B cell (primary cell): Measurements from ENCODE around the gene ROBO2. TPM values are rescaled to one million over a fixed set of nuclear protein-coding genes. Genes with fewer than 3 reads are reported as not detected.

ENCODE experiments used
- ATAC-seq: fragments of 200-7000 bp; cut with Tn5 transposase; one replicate; pipeline ENCODE4 v1.10.0; 2021; ENCODE audit warnings: low read depth, mild to moderate bottlenecking, moderate number of reproducible peaks, moderate library complexity
- CTCF ChIA-PET: fragments of 350-600 bp; sonication (Branson Sonifier 250); formaldehyde crosslinking; loops from one replicate; lab custom pipeline; 2021; ENCODE audit warnings: antibody characterized with exemption, inconsistent platforms; lab: Charles Lee
- POLR2A ChIA-PET: fragments of 350-600 bp; sonication (Branson Sonifier 250); formaldehyde crosslinking; loops from one replicate; lab custom pipeline; 2021; ENCODE audit warnings: antibody characterized with exemption; lab: Charles Lee
- DNase-seq: peaks from one replicate; pipeline ENCODE4 v3.0.0; 2013
- H2AFZ ChIP-seq: 2 replicates; pipeline ENCODE4 v1.6.1; 2012; ENCODE audit warnings: mild to moderate bottlenecking, low read depth, low read length; ENCODE audit not compliant: insufficient read depth, poor library complexity, severe bottlenecking
- H3K27ac ChIP-seq, 2 donors: 1 replicate in 1 of 2; 2 replicates in 1 of 2; pipeline ENCODE4 v1.5.1; 2012 to 2013; ENCODE audit warnings: low read length in 2 of 2, mild to moderate bottlenecking in 2 of 2, moderate library complexity in 1 of 2
- H3K27me3 ChIP-seq, 4 experiments: fragments of 200-600 bp in 1 of 4; sonication (generic) in 1 of 4; replicated peaks in 1 of 4; 1 replicate in 2 of 4; 2 replicates in 2 of 4; pipeline versions ENCODE4 v1.6.1 to v1.7.0; 2013 to 2016; ENCODE audit warnings: low read length in 3 of 4, mild to moderate bottlenecking in 2 of 4, mixed read lengths in 1 of 4, moderate library complexity in 1 of 4; ENCODE audit not compliant: insufficient read depth in 4 of 4, control insufficient read depth in 3 of 4; ENCODE audit errors: control extremely low read depth in 1 of 4
- H3K36me3 ChIP-seq, 2 experiments: replicated peaks in 1 of 2; 1 replicate in 1 of 2; 2 replicates in 1 of 2; pipeline versions ENCODE4 v1.6.1 to v1.7.1; 2013; ENCODE audit warnings: low read length in 1 of 2; ENCODE audit not compliant: insufficient read depth in 2 of 2, control insufficient read depth in 1 of 2; ENCODE audit errors: control extremely low read depth in 1 of 2, extremely low read depth in 1 of 2
- H3K4me1 ChIP-seq, 2 donors: fragments of 200-600 bp in 1 of 2; sonication (generic) in 1 of 2; 1 replicate in 1 of 2; 2 replicates in 1 of 2; pipeline versions ENCODE4 v1.5.1 to v1.6.1; 2013 to 2017; ENCODE audit warnings: low read length in 2 of 2; ENCODE audit not compliant: control insufficient read depth in 2 of 2, insufficient read depth in 2 of 2
- H3K4me2 ChIP-seq: replicated peaks from 2 replicates; pipeline ENCODE3; 2012; ENCODE audit warnings: mild to moderate bottlenecking, low read depth, low read length; ENCODE audit not compliant: poor library complexity, severe bottlenecking
- H3K4me3 ChIP-seq, 5 experiments: fragments of 200-600 bp in 1 of 5; sonication (generic) in 1 of 5; 1 replicate in 3 of 5; 2 replicates in 2 of 5; pipeline versions ENCODE4 v1.5.1 to v1.7.0; 2011 to 2016; ENCODE audit warnings: low read length in 4 of 5, mild to moderate bottlenecking in 4 of 5, low read depth in 2 of 5, control low read depth in 1 of 5, moderate library complexity in 1 of 5; ENCODE audit not compliant: insufficient read depth in 1 of 5; ENCODE audit errors: control extremely low read depth in 1 of 5, extremely low read depth in 1 of 5
- H3K79me2 ChIP-seq: fragments of 200-600 bp; sonication (generic); one replicate; pipeline ENCODE4 v1.6.0; 2016; ENCODE audit warnings: low read length; ENCODE audit not compliant: control insufficient read depth, insufficient read depth
- H3K9ac ChIP-seq: fragments of 200-600 bp; sonication (generic); 2 replicates; pipeline ENCODE4 v1.6.1; 2017; ENCODE audit warnings: mild to moderate bottlenecking, low read length, moderate library complexity
- H3K9me3 ChIP-seq, 3 donors: one replicate each; pipeline versions ENCODE4 v1.6.1 to v1.7.1; 2013; ENCODE audit warnings: low read length in 2 of 3; ENCODE audit not compliant: control insufficient read depth in 2 of 3, insufficient read depth in 1 of 3; ENCODE audit errors: control extremely low read depth in 1 of 3
- H4K20me1 ChIP-seq: 2 replicates; pipeline ENCODE4 v1.6.0; 2012; ENCODE audit warnings: mild to moderate bottlenecking, low read length; ENCODE audit not compliant: insufficient read depth, control insufficient read depth, poor library complexity, severe bottlenecking
- H3K27ac Mint-ChIP-seq: one replicate; pipeline ENCODE4 v1.8.0; 2021; ENCODE audit warnings: mixed read lengths
- H3K27me3 Mint-ChIP-seq: one replicate; pipeline ENCODE4 v1.8.0; 2021; ENCODE audit warnings: mixed read lengths
- H3K4me1 Mint-ChIP-seq: one replicate; pipeline ENCODE4 v1.8.0; 2021; ENCODE audit warnings: mixed read lengths
- H3K4me3 Mint-ChIP-seq: one replicate; pipeline ENCODE4 v1.8.0; 2021; ENCODE audit warnings: mixed read lengths
- H3K9me3 Mint-ChIP-seq: one replicate; pipeline ENCODE4 v1.8.0; 2022; ENCODE audit warnings: mixed read lengths; ENCODE audit not compliant: insufficient read depth
- EZH2 ChIP-seq: IDR thresholded peaks from 2 replicates; pipeline ENCODE4 v1.6.1; 2012; ENCODE audit warnings: borderline replicate concordance, low read depth, mild to moderate bottlenecking, moderate library complexity, low read length; ENCODE audit not compliant: insufficient read depth, poor library complexity, severe bottlenecking
- WGBS: methylation state at CpG from one replicate; pipeline ENCODE4 v1.1.5; 2013; ENCODE audit warnings: missing lambda C conversion rate; ENCODE audit not compliant: insufficient coverage; 5-methylcytosine and 5-hydroxymethylcytosine counted together
- intact Hi-C: fragments of 100-400 bp; cut with micrococcal nuclease; formaldehyde crosslinking; loops from one replicate; pipeline ENCODE4 v1.10.0; 2022
- polyA plus RNA-seq: library from polyadenylated mRNA; depleted of rRNA; stranded (reverse); fragments of >200 nt; gene quantifications from 2 replicates; pipeline ENCODE4 v1.2.3, GENCODE V29; 2012
- total RNA-seq, 2 donors: library from RNA; stranded (reverse); fragments of 120-200 nt in 1 of 2; gene quantifications; 1 replicate in 1 of 2; 2 replicates in 1 of 2; pipeline versions ENCODE4 v1.2.3 to v1.2.4, GENCODE V29; 2013 to 2022
- TF ChIP-seq, protein P1 (sequence below): fragments of 200-600 bp; IDR thresholded peaks from one replicate; pipeline ENCODE4 v1.8.0; 2022; ENCODE audit warnings: antibody characterized with exemption, mild to moderate bottlenecking

ROBO2 gene
- total and polyA plus RNA-seq, 2 donors (not counting 1 experiment from before 2014, with no cell fraction given): not detected

DNA sequence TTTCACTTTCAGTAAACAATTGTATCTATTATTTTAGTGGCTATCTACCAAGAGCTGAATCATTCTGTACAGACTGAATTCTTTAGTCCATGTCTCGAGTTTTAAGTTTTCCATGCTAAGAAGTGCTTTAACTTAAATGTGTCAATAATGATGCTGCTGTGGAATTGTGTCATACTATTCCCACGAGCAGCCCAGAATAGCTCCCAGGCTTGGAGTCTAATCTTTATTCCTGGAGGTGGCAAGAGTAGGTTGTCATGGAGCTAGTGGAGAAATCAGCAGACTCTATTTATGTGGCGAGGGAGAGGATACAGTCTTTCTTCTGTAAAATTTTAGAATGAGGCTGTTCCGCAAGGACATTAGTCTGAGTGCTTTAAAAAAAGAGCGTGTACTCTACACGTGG, 207.2 kb downstream of the ROBO2 start:
- Mint-ChIP-seq H3K9me3 (no peaks in the 10 kb centered on the region), H3K27ac (no peak overlapping the region), H3K4me1 (no peaks in the 10 kb centered on the region), H3K4me3 (no peak overlapping the region), H3K27me3 (no peaks in the 10 kb centered on the region)
- no peaks in the 10 kb centered on the region for H3K4me1 ChIP-seq
- DNase-seq (no peak), ATAC-seq (no peak)
- 87% methylated on average over 3 of the region's 6 CpGs for WGBS
- no peak overlapping the region for H3K27ac ChIP-seq
- no peak overlapping the region for H3K9ac ChIP-seq
- intact Hi-C loops: no loop called here
- TF ChIP-seq EZH2: no peak
- TF ChIP-seq, protein P1, sequence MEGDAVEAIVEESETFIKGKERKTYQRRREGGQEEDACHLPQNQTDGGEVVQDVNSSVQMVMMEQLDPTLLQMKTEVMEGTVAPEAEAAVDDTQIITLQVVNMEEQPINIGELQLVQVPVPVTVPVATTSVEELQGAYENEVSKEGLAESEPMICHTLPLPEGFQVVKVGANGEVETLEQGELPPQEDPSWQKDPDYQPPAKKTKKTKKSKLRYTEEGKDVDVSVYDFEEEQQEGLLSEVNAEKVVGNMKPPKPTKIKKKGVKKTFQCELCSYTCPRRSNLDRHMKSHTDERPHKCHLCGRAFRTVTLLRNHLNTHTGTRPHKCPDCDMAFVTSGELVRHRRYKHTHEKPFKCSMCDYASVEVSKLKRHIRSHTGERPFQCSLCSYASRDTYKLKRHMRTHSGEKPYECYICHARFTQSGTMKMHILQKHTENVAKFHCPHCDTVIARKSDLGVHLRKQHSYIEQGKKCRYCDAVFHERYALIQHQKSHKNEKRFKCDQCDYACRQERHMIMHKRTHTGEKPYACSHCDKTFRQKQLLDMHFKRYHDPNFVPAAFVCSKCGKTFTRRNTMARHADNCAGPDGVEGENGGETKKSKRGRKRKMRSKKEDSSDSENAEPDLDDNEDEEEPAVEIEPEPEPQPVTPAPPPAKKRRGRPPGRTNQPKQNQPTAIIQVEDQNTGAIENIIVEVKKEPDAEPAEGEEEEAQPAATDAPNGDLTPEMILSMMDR: no peak
- no peak overlapping the region for H3K4me3 ChIP-seq
- no peak overlapping the region for H3K4me2 ChIP-seq
- H3K9me3 ChIP-seq: peaks cover 0 to 12% (median 0%) of the 10 kb centered on the region in 3 donors
- no peaks in the 10 kb centered on the region for H3K36me3 ChIP-seq
- ChIA-PET POLR2A (no interaction called here), CTCF (no interaction called here)
- H3K79me2 ChIP-seq: no peaks in the 10 kb centered on the region
- H2AFZ ChIP-seq: no peak overlapping the region
- H3K27me3 ChIP-seq: no peaks in the 10 kb centered on the region
- no peaks in the 10 kb centered on the region for H4K20me1 ChIP-seq

GRCh38 chr3:77247817-77248216, 207.9 kb downstream of the ROBO2 start:
- POLR2A ChIA-PET: no interaction called here
- Histone ChIP-seq H3K4me2 (no peak overlapping the region), H3K9ac (no peak overlapping the region), H3K27ac (no peak overlapping the region), H3K4me1 (no peaks in the 10 kb centered on the region), H3K79me2 (no peaks in the 10 kb centered on the region), H2AFZ (no peak overlapping the region), H4K20me1 (no peaks in the 10 kb centered on the region), H3K27me3 (no peaks in the 10 kb centered on the region), H3K9me3 (peaks cover 0 to 12% (median 0%) of the 10 kb centered on the region in 3 donors), H3K36me3 (no peaks in the 10 kb centered on the region), H3K4me3 (no peak overlapping the region)
- Mint-ChIP-seq H3K9me3 (no peaks in the 10 kb centered on the region), H3K27me3 (no peaks in the 10 kb centered on the region), H3K27ac (no peak overlapping the region), H3K4me3 (no peak overlapping the region), H3K4me1 (no peaks in the 10 kb centered on the region)
- 100% methylated on average over 5 of the region's 7 CpGs for WGBS
- ATAC-seq (no peak), DNase-seq (no peak)
- intact Hi-C loops: no loop called here
- no peak for TF ChIP-seq EZH2
- TF ChIP-seq, protein P1: no peak
- CTCF ChIA-PET: no interaction called here
